Measurements from ENCODE around the gene KCNQ1.
A peak's percentile ranks its signal among the peaks of the same experiment; 100 is the strongest.

KCNQ1 gene

GRCh38 chr11:2762451-2762850 is 317.6 kb downstream of the KCNQ1 start:
- Mint-ChIP-seq H3K27ac (no peak overlapping the region), H3K4me3 (no peak overlapping the region), H3K4me1 (no peaks in the 10 kb centered on the region), H3K36me3 (peaks cover 62% of the 10 kb centered on the region), H3K27me3 (no peaks in the 10 kb centered on the region), H3K9me3 (peaks cover 2% of the 10 kb centered on the region)
- ATAC-seq = no peak

DNA sequence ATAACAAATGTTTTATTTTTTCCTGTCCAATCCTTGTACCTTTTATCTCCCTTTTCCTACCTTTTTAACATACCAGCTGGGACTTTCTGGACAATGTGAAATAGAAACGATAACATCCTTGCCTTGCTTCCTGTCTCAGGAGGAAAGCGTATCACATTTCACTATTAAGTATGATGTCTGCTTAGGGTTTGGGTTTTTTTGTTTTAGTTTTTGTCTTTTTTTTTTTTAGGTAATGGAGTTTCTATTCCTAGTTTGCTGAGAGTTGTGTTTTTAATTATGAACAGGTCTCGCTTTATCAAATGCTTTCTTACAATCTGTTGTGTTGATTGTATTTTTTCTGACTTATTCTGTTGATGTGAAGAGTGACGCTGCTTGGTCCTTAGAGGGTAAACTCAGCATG is 319.2 kb downstream of the KCNQ1 start:
- H3K27me3 Mint-ChIP-seq = no peaks in the 10 kb centered on the region
- no peaks in the 10 kb centered on the region for H3K4me1 Mint-ChIP-seq

DNA sequence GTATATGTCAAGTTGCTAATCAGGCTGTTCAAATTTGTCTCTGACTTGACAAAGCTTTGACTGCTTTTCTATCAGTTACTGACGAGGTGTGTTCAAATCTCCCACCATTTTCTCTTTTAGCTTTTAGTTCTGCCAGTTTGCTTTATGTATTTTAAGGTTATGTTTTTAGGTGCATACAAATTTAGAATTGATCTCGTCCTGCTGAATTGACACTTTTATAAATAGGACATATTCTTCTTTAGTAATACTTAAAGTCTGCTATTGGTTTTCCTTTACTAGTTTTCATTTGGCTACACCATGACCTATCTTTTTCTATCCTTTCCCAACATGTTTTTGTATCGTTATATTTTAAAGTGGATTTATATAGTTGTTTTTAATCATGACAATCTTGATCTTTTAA is 320.7 kb downstream of the KCNQ1 start:
- no peak for ATAC-seq
- H3K4me1 Mint-ChIP-seq = no peaks in the 10 kb centered on the region
- H3K27me3 Mint-ChIP-seq = no peaks in the 10 kb centered on the region
- H3K36me3 Mint-ChIP-seq = peaks cover 66% of the 10 kb centered on the region
- peaks cover 2% of the 10 kb centered on the region for H3K9me3 Mint-ChIP-seq
- no peak overlapping the region for H3K27ac Mint-ChIP-seq
- H3K4me3 Mint-ChIP-seq = no peak overlapping the region

More for the DNA sequence above, 319.2 kb downstream of the KCNQ1 start:
- Mint-ChIP-seq H3K9me3 (peaks cover 2% of the 10 kb centered on the region), H3K36me3 (peaks cover 63% of the 10 kb centered on the region), H3K4me3 (no peak overlapping the region), H3K27ac (no peak overlapping the region)
- no peak for ATAC-seq

DNA sequence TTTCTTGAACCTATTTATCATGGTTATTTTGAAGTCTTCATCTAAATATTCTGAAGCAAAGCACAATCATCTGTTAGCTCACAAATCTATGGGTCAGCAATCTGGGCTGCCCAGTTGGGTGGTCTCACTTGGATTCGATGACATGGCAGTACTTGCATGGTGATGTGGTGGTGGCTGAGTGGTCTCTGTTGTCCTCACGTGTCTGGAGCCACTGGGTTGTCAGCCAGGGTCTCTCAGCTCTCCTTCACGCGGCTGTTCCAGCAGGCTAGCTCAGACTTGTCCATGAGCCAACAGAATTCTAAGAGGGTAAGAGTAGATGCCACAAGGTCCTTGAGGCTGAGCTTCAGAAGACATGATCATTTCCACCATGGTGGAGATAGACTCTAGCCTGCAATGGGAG is 321.4 kb downstream of the KCNQ1 start:
- no peak for ATAC-seq
- Mint-ChIP-seq H3K27me3 (no peaks in the 10 kb centered on the region), H3K27ac (no peak overlapping the region), H3K36me3 (peaks cover 64% of the 10 kb centered on the region), H3K4me3 (no peak overlapping the region), H3K4me1 (no peaks in the 10 kb centered on the region), H3K9me3 (peaks cover 2% of the 10 kb centered on the region)

DNA sequence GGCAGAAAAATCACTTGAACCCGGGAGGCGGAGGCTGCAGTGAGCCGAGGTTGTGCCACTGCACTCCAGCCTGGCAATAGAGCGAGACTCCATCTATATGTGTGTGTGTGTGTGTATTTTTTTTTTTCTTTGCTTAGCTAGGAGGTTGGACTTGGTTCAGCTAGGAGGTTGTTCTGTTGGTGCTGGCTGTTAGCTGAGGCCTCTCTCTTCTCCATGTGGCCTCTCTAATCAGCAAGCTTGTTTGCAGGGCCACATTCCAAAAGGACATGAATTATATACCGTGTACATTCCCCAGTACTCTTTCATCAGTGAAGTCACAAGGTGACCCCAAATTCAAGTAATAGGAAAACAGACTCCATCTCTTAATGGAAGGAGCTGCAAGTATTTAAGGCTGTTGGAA is 322.3 kb downstream of the KCNQ1 start:
- H3K9me3 Mint-ChIP-seq = peaks cover 2% of the 10 kb centered on the region
- no peak overlapping the region for H3K27ac Mint-ChIP-seq
- peaks cover 64% of the 10 kb centered on the region for H3K36me3 Mint-ChIP-seq
- H3K27me3 Mint-ChIP-seq = no peaks in the 10 kb centered on the region
- H3K4me1 Mint-ChIP-seq = peaks cover under 1% of the 10 kb centered on the region
- ATAC-seq = no peak
- H3K4me3 Mint-ChIP-seq = no peak overlapping the region

GRCh38 chr11:2767801-2768200 is 323.0 kb downstream of the KCNQ1 start:
- Mint-ChIP-seq H3K4me3 (no peak overlapping the region), H3K36me3 (peaks cover 71% of the 10 kb centered on the region), H3K9me3 (peaks cover 2% of the 10 kb centered on the region), H3K27me3 (no peaks in the 10 kb centered on the region), H3K4me1 (peaks cover 4% of the 10 kb centered on the region), H3K27ac (no peak overlapping the region)
- no peak for ATAC-seq

- peaks cover 2% of the 10 kb centered on the region for H3K9me3 Mint-ChIP-seq
- H3K27me3 Mint-ChIP-seq = no peaks in the 10 kb centered on the region
- H3K27ac Mint-ChIP-seq = no peak overlapping the region
- H3K4me1 Mint-ChIP-seq = peaks cover 4% of the 10 kb centered on the region
- no peak for ATAC-seq
- H3K4me3 Mint-ChIP-seq = no peak overlapping the region
- H3K36me3 Mint-ChIP-seq = peaks cover 74% of the 10 kb centered on the region
Observed at GRCh38 chr11:2768471-2769408, 323.9 kb downstream of the KCNQ1 start.

DNA sequence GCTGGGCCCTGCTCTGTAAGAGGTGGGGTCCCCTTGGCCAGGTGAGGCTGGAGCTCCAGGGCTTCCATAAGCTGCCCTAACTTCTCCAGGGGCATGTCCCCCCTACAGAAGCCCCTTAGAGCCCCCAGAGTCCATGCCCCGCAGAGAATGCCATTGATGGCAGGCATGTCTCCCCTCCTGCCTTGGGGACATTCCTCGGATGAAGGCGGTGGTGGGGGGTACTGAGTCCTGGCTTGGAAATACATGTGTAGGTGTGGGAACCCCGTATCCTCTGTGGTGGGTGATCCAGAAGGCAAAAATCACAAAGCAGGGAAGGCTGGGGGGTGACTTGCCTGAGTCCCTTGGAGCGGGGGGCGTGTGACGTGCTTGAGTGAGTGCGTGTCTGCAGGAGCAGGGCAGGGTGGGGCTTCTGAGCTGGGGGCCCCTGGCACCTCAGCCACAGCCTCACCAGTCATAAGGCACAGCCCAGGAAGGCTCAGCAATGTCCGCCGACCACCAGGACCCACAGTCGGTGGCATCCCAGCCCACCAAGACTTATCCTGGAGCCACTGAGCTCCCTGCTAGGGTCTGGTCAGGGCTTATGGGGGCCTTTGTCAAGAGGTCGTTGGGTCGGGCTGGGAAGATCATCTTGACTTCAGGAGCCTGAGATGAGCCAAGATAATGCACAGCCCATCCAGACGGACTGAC is 324.7 kb downstream of the KCNQ1 start:
- Mint-ChIP-seq H3K36me3 (peaks cover 68% of the 10 kb centered on the region), H3K9me3 (peaks cover 2% of the 10 kb centered on the region), H3K27ac (no peak overlapping the region), H3K4me3 (no peak overlapping the region), H3K27me3 (no peaks in the 10 kb centered on the region), H3K4me1 (peaks cover 4% of the 10 kb centered on the region)
- ATAC-seq = no peak

GRCh38 chr11:2770096-2770751 is 325.4 kb downstream of the KCNQ1 start:
- H3K4me1 Mint-ChIP-seq = peaks cover 4% of the 10 kb centered on the region
- H3K27ac Mint-ChIP-seq = no peak overlapping the region
- peaks cover 62% of the 10 kb centered on the region for H3K36me3 Mint-ChIP-seq
- ATAC-seq = no peak
- no peaks in the 10 kb centered on the region for H3K27me3 Mint-ChIP-seq
- no peak overlapping the region for H3K4me3 Mint-ChIP-seq
- no peaks in the 10 kb centered on the region for H3K9me3 Mint-ChIP-seq

DNA sequence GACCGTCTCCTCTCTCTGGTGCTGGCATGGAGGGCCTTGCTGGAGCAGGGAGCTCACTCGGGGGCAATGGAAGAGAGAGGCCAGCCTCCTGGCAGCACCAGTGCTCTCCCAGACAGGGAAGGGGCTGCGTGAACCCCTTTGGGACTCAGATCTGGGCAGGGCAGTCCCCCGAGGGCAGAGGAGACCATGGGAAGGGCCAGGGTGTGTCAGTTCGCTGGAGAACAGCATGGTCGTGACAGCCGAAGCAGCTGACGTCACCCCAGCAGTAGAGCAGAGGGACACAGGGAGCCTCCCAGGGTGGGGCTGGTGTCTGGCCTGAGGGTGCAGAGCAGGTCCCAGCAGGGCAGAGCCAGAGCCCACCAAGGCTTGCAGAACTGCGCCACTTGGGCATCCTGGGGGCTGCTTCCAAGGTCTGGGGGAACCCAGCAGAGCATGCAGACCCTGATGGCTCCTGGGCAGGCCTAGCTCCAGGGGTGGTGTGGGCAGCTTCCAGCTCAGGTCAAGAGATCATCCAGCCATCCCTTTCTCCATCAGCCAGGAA is 326.0 kb downstream of the KCNQ1 start:
- no peak for ATAC-seq
- peaks cover 55% of the 10 kb centered on the region for H3K36me3 Mint-ChIP-seq
- no peak overlapping the region for H3K4me3 Mint-ChIP-seq
- no peaks in the 10 kb centered on the region for H3K27me3 Mint-ChIP-seq
- H3K4me1 Mint-ChIP-seq = peaks cover 4% of the 10 kb centered on the region
- no peak overlapping the region for H3K27ac Mint-ChIP-seq
- no peaks in the 10 kb centered on the region for H3K9me3 Mint-ChIP-seq

GRCh38 chr11:2771758-2772466 is 327.1 kb downstream of the KCNQ1 start:
- H3K4me1 Mint-ChIP-seq = peaks cover 4% of the 10 kb centered on the region
- H3K36me3 Mint-ChIP-seq = peaks cover 48% of the 10 kb centered on the region
- H3K27me3 Mint-ChIP-seq = no peaks in the 10 kb centered on the region
- H3K27ac Mint-ChIP-seq = no peak overlapping the region
- H3K9me3 Mint-ChIP-seq = no peaks in the 10 kb centered on the region
- no peak for ATAC-seq
- no peak overlapping the region for H3K4me3 Mint-ChIP-seq

DNA sequence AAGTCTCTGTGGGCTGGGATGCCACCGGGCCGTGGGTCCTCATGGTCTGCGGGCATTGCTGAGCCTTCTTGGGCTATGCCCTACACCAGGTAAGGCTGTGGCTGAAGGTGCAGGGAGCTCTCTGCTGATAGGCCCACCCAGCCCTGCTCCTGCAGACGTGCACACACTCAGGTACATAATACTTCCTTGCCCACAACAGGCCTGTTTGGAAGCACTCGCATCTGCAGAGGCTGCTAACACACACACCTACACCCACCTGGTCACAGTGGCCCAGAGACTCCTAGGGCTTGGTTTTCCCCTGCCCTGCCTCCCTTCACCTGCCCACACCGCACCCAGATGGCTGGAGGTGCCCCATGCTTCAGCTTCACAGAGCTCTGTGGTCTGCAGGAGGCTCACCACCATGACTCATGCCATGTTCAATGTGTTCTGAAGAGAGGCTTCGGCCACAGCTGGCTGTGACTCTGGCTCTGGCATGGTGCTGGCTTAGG is 327.8 kb downstream of the KCNQ1 start:
- H3K36me3 Mint-ChIP-seq = peaks cover 47% of the 10 kb centered on the region
- peak; percentile 56 for ATAC-seq
- no peaks in the 10 kb centered on the region for H3K9me3 Mint-ChIP-seq
- peaks cover 4% of the 10 kb centered on the region for H3K4me1 Mint-ChIP-seq
- no peaks in the 10 kb centered on the region for H3K27me3 Mint-ChIP-seq
- H3K4me3 Mint-ChIP-seq = no peak overlapping the region
- H3K27ac Mint-ChIP-seq = no peak overlapping the region

- ATAC-seq = no peak
- Mint-ChIP-seq H3K27me3 (no peaks in the 10 kb centered on the region), H3K9me3 (no peaks in the 10 kb centered on the region), H3K36me3 (peaks cover 40% of the 10 kb centered on the region), H3K27ac (no peak overlapping the region), H3K4me1 (peaks cover 4% of the 10 kb centered on the region), H3K4me3 (no peak overlapping the region)
Observed at GRCh38 chr11:2774173-2775082, 329.6 kb downstream of the KCNQ1 start.

Data from stimulated activated memory B cell treated with anti-CD40 and anti-IgM and Interleukin-4, amounts not matched to agents 10 μg/mL and 1 μg/mL and 100 μg/mL, for 72 hours (primary cell).